CD8-positive, alpha-beta memory T cell (primary cell): ENCODE results near the gene JAG1. TPM values are rescaled to one million over a fixed set of nuclear protein-coding genes. Genes with fewer than 3 reads are reported as not detected.

Source experiments
- CTCF ChIA-PET: fragments of 350-600 bp; sonication (Branson Sonifier 250); formaldehyde crosslinking; loops from one replicate; lab custom pipeline; 2021; ENCODE audit warnings: antibody characterized with exemption; lab: Charles Lee
- POLR2A ChIA-PET: fragments of 350-600 bp; sonication (Branson Sonifier 250); formaldehyde crosslinking; loops from one replicate; lab custom pipeline; 2021; ENCODE audit warnings: antibody characterized with exemption; lab: Charles Lee
- DNase-seq, 5 donors: peaks; one replicate each; pipeline versions ENCODE4 v3.0.0 to v3.0.0-alpha.2; 2020 to 2022; ENCODE audit warnings: mixed read lengths in 1 of 5
- H3K27ac ChIP-seq: one replicate; pipeline ENCODE4 v1.7.0; 2013; ENCODE audit warnings: low read depth, mild to moderate bottlenecking, low read length, moderate library complexity
- H3K27me3 ChIP-seq: 2 replicates; pipeline ENCODE4 v1.7.0; 2013; ENCODE audit warnings: low read length, mild to moderate bottlenecking; ENCODE audit not compliant: insufficient read depth, poor library complexity, severe bottlenecking
- H3K36me3 ChIP-seq: 2 replicates; pipeline ENCODE4 v1.7.0; 2013; ENCODE audit warnings: mild to moderate bottlenecking, low read length, moderate library complexity; ENCODE audit not compliant: insufficient read depth
- H3K4me1 ChIP-seq: 2 replicates; pipeline ENCODE4 v1.7.0; 2013; ENCODE audit warnings: mild to moderate bottlenecking, low read length, moderate library complexity; ENCODE audit not compliant: insufficient read depth
- H3K4me3 ChIP-seq: 2 replicates; pipeline ENCODE4 v1.7.0; 2013; ENCODE audit warnings: mild to moderate bottlenecking, low read length
- H3K9me3 ChIP-seq: 2 replicates; pipeline ENCODE4 v1.7.0; 2013; ENCODE audit warnings: mild to moderate bottlenecking, low read length
- H3K27ac Mint-ChIP-seq, 8 donors: one replicate each; pipeline ENCODE4 v1.8.0; 2020 to 2021; ENCODE audit warnings: mixed read lengths in 8 of 8, mild to moderate bottlenecking in 6 of 8, inconsistent platforms in 3 of 8, moderate library complexity in 3 of 8
- H3K27me3 Mint-ChIP-seq, 2 donors: one replicate each; pipeline ENCODE4 v1.8.0; 2020 to 2021; ENCODE audit warnings: mixed read lengths in 2 of 2, mild to moderate bottlenecking in 1 of 2, moderate library complexity in 1 of 2
- H3K36me3 Mint-ChIP-seq, 3 donors: one replicate each; pipeline ENCODE4 v1.8.0; 2020 to 2021; ENCODE audit warnings: mixed read lengths in 3 of 3, inconsistent platforms in 1 of 3, mild to moderate bottlenecking in 1 of 3
- H3K4me1 Mint-ChIP-seq, 3 donors: one replicate each; pipeline ENCODE4 v1.8.0; 2020 to 2021; ENCODE audit warnings: mixed read lengths in 3 of 3, inconsistent platforms in 1 of 3, mild to moderate bottlenecking in 1 of 3
- H3K4me3 Mint-ChIP-seq, 7 donors: one replicate each; pipeline ENCODE4 v1.8.0; 2020 to 2021; ENCODE audit warnings: mixed read lengths in 7 of 7, mild to moderate bottlenecking in 6 of 7, moderate library complexity in 4 of 7, inconsistent platforms in 2 of 7
- H3K9me3 Mint-ChIP-seq, 5 donors: one replicate each; pipeline ENCODE4 v1.8.0; 2020 to 2022; ENCODE audit warnings: mixed read lengths in 5 of 5, mild to moderate bottlenecking in 3 of 5, moderate library complexity in 2 of 5, inconsistent platforms in 1 of 5
- polyA plus RNA-seq: library from polyadenylated mRNA; unstranded; fragments of 300-500 nt; fragmentation: Illumina TruSeq; gene quantifications from one replicate; pipeline ENCODE4 v1.2.3, GENCODE V29; 2021
- total RNA-seq, 2 experiments: library from RNA; stranded (reverse); gene quantifications; one replicate each; pipeline ENCODE4 v1.2.3, GENCODE V29; 2021

JAG1 gene
- total and polyA plus RNA-seq, 3 experiments from 2014 or later: 0.11 to 0.24 (median 0.24) TPM

- Mint-ChIP-seq H3K27me3 (peaks cover 1 to 23% of the 10 kb centered on the region in 2 donors), H3K27ac (no peak overlapping the region), H3K9me3 (no peaks in the 10 kb centered on the region), H3K36me3 (no peaks in the 10 kb centered on the region), H3K4me3 (no peak overlapping the region), H3K4me1 (no peaks in the 10 kb centered on the region)
- Histone ChIP-seq H3K9me3 (no peaks in the 10 kb centered on the region), H3K4me3 (no peak overlapping the region), H3K36me3 (no peaks in the 10 kb centered on the region), H3K4me1 (no peaks in the 10 kb centered on the region), H3K27me3 (no peaks in the 10 kb centered on the region), H3K27ac (no peak overlapping the region)
- ChIA-PET CTCF (no interaction called here), POLR2A (no interaction called here)
- no peak for DNase-seq
Observed at GRCh38 chr20:10689385-10689784, 15.6 kb upstream of the JAG1 start.

DNA sequence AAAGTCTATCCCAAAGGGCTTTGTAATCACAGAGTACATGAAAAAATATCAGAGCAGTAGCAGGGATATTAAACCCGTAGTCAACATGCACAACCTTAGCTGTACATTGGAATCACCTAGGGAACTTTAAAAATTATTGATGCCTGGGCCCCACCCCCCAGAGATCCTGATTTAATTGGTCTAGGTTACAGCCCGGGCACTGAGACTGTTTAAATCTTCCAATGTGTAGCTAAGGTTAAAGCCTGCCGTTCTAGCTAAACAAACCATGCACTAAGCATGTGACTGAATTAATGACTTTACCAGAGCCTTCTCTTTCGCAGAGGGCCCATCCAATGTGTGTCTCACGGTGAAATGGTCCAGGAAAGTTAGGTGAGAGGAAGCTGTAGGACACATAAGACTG, 14.1 kb upstream of the JAG1 start:
- Mint-ChIP-seq H3K27me3 (peaks cover 0 to 23% of the 10 kb centered on the region in 2 donors), H3K27ac (no peak overlapping the region), H3K36me3 (no peaks in the 10 kb centered on the region), H3K4me3 (no peak overlapping the region), H3K9me3 (no peaks in the 10 kb centered on the region), H3K4me1 (no peaks in the 10 kb centered on the region)
- no peak for DNase-seq
- Histone ChIP-seq H3K4me3 (no peak overlapping the region), H3K9me3 (no peaks in the 10 kb centered on the region), H3K36me3 (no peaks in the 10 kb centered on the region), H3K27me3 (no peaks in the 10 kb centered on the region), H3K27ac (no peak overlapping the region), H3K4me1 (no peaks in the 10 kb centered on the region)
- CTCF ChIA-PET: no interaction called here
- POLR2A ChIA-PET: no interaction called here

DNA sequence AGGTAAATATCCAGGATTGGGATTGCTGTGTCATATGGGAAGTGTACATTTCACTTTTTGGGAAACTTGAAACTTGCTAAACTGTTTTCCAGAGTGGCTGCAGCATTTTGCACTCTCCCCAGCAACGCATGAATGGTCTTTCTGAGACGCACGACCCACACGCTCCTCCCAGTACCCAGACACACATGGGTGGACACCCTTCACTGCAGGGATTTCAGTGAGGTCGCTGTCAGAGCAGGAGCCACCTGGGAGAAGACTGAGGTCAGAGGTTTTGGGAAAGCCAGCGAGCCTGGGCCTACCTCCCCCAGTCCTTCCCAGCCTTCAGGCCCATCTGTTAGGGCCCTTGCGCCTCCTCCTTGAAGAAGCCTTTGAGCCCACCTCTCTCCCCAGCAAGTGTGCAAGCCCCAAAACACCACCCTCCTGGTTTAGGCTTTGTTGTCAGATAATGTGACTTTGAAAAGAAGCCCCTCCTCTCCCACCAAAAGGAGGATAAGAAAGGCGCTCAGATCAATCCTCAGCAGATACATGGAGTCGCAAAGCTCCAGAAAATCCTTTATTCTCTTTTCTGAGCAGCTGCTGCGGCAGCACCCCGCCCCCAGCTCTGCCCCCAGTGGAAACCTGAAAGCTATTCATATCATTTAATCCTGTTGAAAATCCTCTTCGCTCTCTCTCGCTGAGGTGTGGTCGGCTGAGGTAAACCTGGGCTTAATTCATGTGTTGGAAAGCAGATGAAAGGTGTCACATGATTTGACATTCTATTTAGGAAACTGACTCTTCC, 12.7 kb upstream of the JAG1 start:
- CTCF ChIA-PET: no interaction called here
- H3K9me3 Mint-ChIP-seq: no peaks in the 10 kb centered on the region

GRCh38 chr20:10683537-10683936, 9.7 kb upstream of the JAG1 start:
- no peaks in the 10 kb centered on the region for H3K4me1 ChIP-seq
- POLR2A ChIA-PET: no interaction called here

More for the DNA sequence above, 12.7 kb upstream of the JAG1 start:
- no peak overlapping the region for H3K27ac Mint-ChIP-seq
- POLR2A ChIA-PET: no interaction called here
- H3K27me3 Mint-ChIP-seq: peaks cover 0 to 28% of the 10 kb centered on the region in 2 donors
- no peaks in the 10 kb centered on the region for H3K27me3 ChIP-seq
- H3K4me3 Mint-ChIP-seq: no peak overlapping the region
- no peak overlapping the region for H3K27ac ChIP-seq
- DNase-seq: no peak
- no peaks in the 10 kb centered on the region for H3K4me1 Mint-ChIP-seq
- H3K4me3 ChIP-seq: no peak overlapping the region
- H3K36me3 Mint-ChIP-seq: no peaks in the 10 kb centered on the region
- H3K9me3 ChIP-seq: no peaks in the 10 kb centered on the region
- H3K36me3 ChIP-seq: no peaks in the 10 kb centered on the region
- H3K4me1 ChIP-seq: no peaks in the 10 kb centered on the region

GRCh38 chr20:10682939-10683338, 9.1 kb upstream of the JAG1 start:
- no peak for DNase-seq
- no peaks in the 10 kb centered on the region for H3K36me3 ChIP-seq
- Mint-ChIP-seq H3K4me1 (no peaks in the 10 kb centered on the region), H3K27ac (no peak overlapping the region), H3K9me3 (no peaks in the 10 kb centered on the region), H3K4me3 (no peak overlapping the region), H3K27me3 (peaks cover 5 to 28% of the 10 kb centered on the region in 2 donors), H3K36me3 (no peaks in the 10 kb centered on the region)
- ChIA-PET POLR2A (no interaction called here), CTCF (interaction anchor here (0.5 to 1.7 kb wide), 2 partner anchors 10 to 1066 kb away, joined by 3 to 5 read pairs; no protein-coding TSS in a partner anchor)
- H3K9me3 ChIP-seq: no peaks in the 10 kb centered on the region
- no peak overlapping the region for H3K4me3 ChIP-seq
- no peaks in the 10 kb centered on the region for H3K4me1 ChIP-seq
- H3K27me3 ChIP-seq: no peaks in the 10 kb centered on the region
- no peak overlapping the region for H3K27ac ChIP-seq

More at GRCh38 chr20:10683537-10683936, 9.7 kb upstream of the JAG1 start:
- no peaks in the 10 kb centered on the region for H3K27me3 ChIP-seq
- CTCF ChIA-PET: interaction anchor here (0.5 to 1.7 kb wide), 2 partner anchors 10 to 1067 kb away, joined by 3 to 5 read pairs; no protein-coding TSS in a partner anchor
- Mint-ChIP-seq H3K36me3 (no peaks in the 10 kb centered on the region), H3K9me3 (no peaks in the 10 kb centered on the region), H3K4me1 (no peaks in the 10 kb centered on the region), H3K4me3 (no peak overlapping the region), H3K27ac (no peak overlapping the region), H3K27me3 (peaks cover 5 to 28% of the 10 kb centered on the region in 2 donors)
- no peak for DNase-seq
- no peaks in the 10 kb centered on the region for H3K36me3 ChIP-seq
- H3K27ac ChIP-seq: no peak overlapping the region
- no peaks in the 10 kb centered on the region for H3K9me3 ChIP-seq
- no peak overlapping the region for H3K4me3 ChIP-seq

DNA sequence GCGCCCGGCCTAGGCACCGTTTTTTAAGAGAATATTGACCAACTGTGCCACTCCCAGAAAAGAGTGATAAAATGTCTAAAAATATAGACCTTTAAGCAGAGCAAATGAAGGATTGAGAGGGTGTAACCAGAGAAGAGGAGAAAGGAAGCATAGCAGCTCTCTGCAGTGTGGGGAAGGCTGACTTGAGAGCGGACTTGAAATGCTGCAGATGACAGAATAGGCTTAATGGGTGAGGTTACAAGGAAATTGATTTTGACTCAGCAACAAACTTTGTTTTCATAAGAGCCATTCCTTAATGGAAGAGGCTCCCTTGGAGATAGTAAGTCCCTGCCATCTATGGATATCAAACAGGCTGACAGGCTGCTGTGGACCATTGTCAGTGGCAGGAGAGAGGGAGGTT, 7.7 kb upstream of the JAG1 start:
- CTCF ChIA-PET: no interaction called here
- no peak overlapping the region for H3K4me3 ChIP-seq
- Mint-ChIP-seq H3K27ac (no peak overlapping the region), H3K27me3 (peaks cover 11 to 37% of the 10 kb centered on the region in 2 donors), H3K9me3 (no peaks in the 10 kb centered on the region), H3K4me1 (no peaks in the 10 kb centered on the region), H3K4me3 (no peak overlapping the region), H3K36me3 (no peaks in the 10 kb centered on the region)
- no peaks in the 10 kb centered on the region for H3K36me3 ChIP-seq
- no peak overlapping the region for H3K27ac ChIP-seq
- DNase-seq: no peak
- H3K4me1 ChIP-seq: no peaks in the 10 kb centered on the region
- no peaks in the 10 kb centered on the region for H3K9me3 ChIP-seq
- H3K27me3 ChIP-seq: no peaks in the 10 kb centered on the region
- POLR2A ChIA-PET: no interaction called here

GRCh38 chr20:10680571-10680970, 6.8 kb upstream of the JAG1 start:
- H3K27me3 ChIP-seq: peaks cover under 1% of the 10 kb centered on the region
- CTCF ChIA-PET: no interaction called here
- no peak overlapping the region for H3K27ac ChIP-seq
- H3K9me3 ChIP-seq: no peaks in the 10 kb centered on the region
- POLR2A ChIA-PET: no interaction called here
- H3K36me3 Mint-ChIP-seq: no peaks in the 10 kb centered on the region
- H3K27ac Mint-ChIP-seq: no peak overlapping the region
- peaks cover 19 to 39% of the 10 kb centered on the region in 2 donors for H3K27me3 Mint-ChIP-seq
- no peak for DNase-seq
- no peak overlapping the region for H3K4me3 Mint-ChIP-seq
- no peak overlapping the region for H3K4me3 ChIP-seq
- H3K36me3 ChIP-seq: no peaks in the 10 kb centered on the region
- H3K4me1 ChIP-seq: no peaks in the 10 kb centered on the region
- no peaks in the 10 kb centered on the region for H3K4me1 Mint-ChIP-seq
- H3K9me3 Mint-ChIP-seq: no peaks in the 10 kb centered on the region

GRCh38 chr20:10679269-10679668, 5.5 kb upstream of the JAG1 start:
- Histone ChIP-seq H3K4me3 (no peak overlapping the region), H3K4me1 (no peaks in the 10 kb centered on the region), H3K27ac (no peak overlapping the region), H3K9me3 (no peaks in the 10 kb centered on the region), H3K36me3 (no peaks in the 10 kb centered on the region), H3K27me3 (peaks cover 9% of the 10 kb centered on the region)
- H3K4me1 Mint-ChIP-seq: peaks cover 3 to 5% (median 4%) of the 10 kb centered on the region in 3 donors
- peaks cover 0 to 2% (median 0%) of the 10 kb centered on the region in 5 donors for H3K9me3 Mint-ChIP-seq
- CTCF ChIA-PET: no interaction called here
- peaks cover 27 to 46% of the 10 kb centered on the region in 2 donors for H3K27me3 Mint-ChIP-seq
- no peak for DNase-seq
- H3K36me3 Mint-ChIP-seq: no peaks in the 10 kb centered on the region
- H3K4me3 Mint-ChIP-seq: no peak overlapping the region
- POLR2A ChIA-PET: no interaction called here
- H3K27ac Mint-ChIP-seq: no peak overlapping the region
